Cerebellar cortex (tissue), 1 donor: ENCODE measurements around the gene FNDC11.
A peak's percentile ranks its signal among the peaks of the same experiment; 100 is the strongest.
"Not testable (repeated sequence)": the region's sequence is repeated elsewhere in the genome, so short reads cannot be mapped to it uniquely, and the experiment has no call there.

Experiments used
- DNase-seq: peaks from one replicate; pipeline ENCODE4 v3.0.0-alpha.2; 2015; ENCODE audit warnings: low spot score

The FNDC11 gene

GRCh38 chr20:63553933-63554290 is at the start of gene FNDC11:
TSS of gene FNDC11 (plus strand) at chr20:63554159. CDS start at chr20:63555664, 1,505 bp downstream.
- no peak for DNase-seq

GRCh38 chr20:63504642-63505041 is 49.3 kb upstream of the FNDC11 start:
- no peak for DNase-seq

- DNase-seq: no peak
Observed at GRCh38 chr20:63505281-63505680, 48.7 kb upstream of the FNDC11 start.

GRCh38 chr20:63505723-63506122 is 48.2 kb upstream of the FNDC11 start:
- no peak for DNase-seq

- no peak for DNase-seq
Observed at GRCh38 chr20:63507083-63507743, 46.7 kb upstream of the FNDC11 start.

GRCh38 chr20:63508072-63508768 is 45.7 kb upstream of the FNDC11 start:
- DNase-seq: no peak

GRCh38 chr20:63509088-63509564 is 44.8 kb upstream of the FNDC11 start:
- no peak for DNase-seq

- DNase-seq: no peak
Observed at GRCh38 chr20:63513207-63513606, 40.8 kb upstream of the FNDC11 start.

GRCh38 chr20:63514520-63514919 is 39.4 kb upstream of the FNDC11 start:
- not testable (repeated sequence) for DNase-seq

- no peak for DNase-seq
Observed at GRCh38 chr20:63517376-63518309, 36.3 kb upstream of the FNDC11 start.

- no peak for DNase-seq
Observed at GRCh38 chr20:63518351-63518861, 35.6 kb upstream of the FNDC11 start.

- DNase-seq: no peak
Observed at GRCh38 chr20:63518946-63519667, 34.9 kb upstream of the FNDC11 start.

- DNase-seq: no peak
Observed at GRCh38 chr20:63519668-63520503, 34.1 kb upstream of the FNDC11 start.

- DNase-seq: peak; percentile 82
Observed at GRCh38 chr20:63520504-63520933, 33.4 kb upstream of the FNDC11 start, which contains the start of gene PPDPF. TSS of gene PPDPF (plus strand) at chr20:63520765. CDS start at chr20:63521309, 544 bp downstream.

- no peak for DNase-seq
Observed at GRCh38 chr20:63520934-63521601, 32.9 kb upstream of the FNDC11 start.

GRCh38 chr20:63521602-63522001 is 32.4 kb upstream of the FNDC11 start:
- DNase-seq: no peak

- DNase-seq: no peak
Observed at GRCh38 chr20:63522091-63522868, 31.7 kb upstream of the FNDC11 start.

GRCh38 chr20:63522981-63523611 is 30.9 kb upstream of the FNDC11 start:
- no peak for DNase-seq

GRCh38 chr20:63525185-63525584 is 28.8 kb upstream of the FNDC11 start:
- DNase-seq: no peak
